Lower lobe of right lung (tissue), 2 donors: Measurements from ENCODE around the gene BICDL2. TPM values are rescaled to one million over a fixed set of nuclear protein-coding genes. Genes with fewer than 3 reads are reported as not detected.

ENCODE experiments used
- ATAC-seq, 2 donors: fragments of 200-7000 bp; cut with Tn5 transposase; one replicate each; pipeline ENCODE4 v1.9.1; 2020 to 2022; ENCODE audit warnings: mild to moderate bottlenecking in 2 of 2, moderate library complexity in 2 of 2
- DNase-seq: peaks from one replicate; pipeline ENCODE4 v3.0.0-alpha.2; 2020
- H3K27ac ChIP-seq: fragments of 200-600 bp; one replicate; pipeline ENCODE4 v1.8.0; 2022
- H3K27me3 ChIP-seq: fragments of 200-600 bp; one replicate; pipeline ENCODE4 v1.8.0; 2022; ENCODE audit warnings: low read depth
- H3K36me3 ChIP-seq: fragments of 200-600 bp; one replicate; pipeline ENCODE4 v1.8.0; 2022; ENCODE audit warnings: mild to moderate bottlenecking
- H3K4me1 ChIP-seq: fragments of 200-600 bp; one replicate; pipeline ENCODE4 v1.8.0; 2022
- H3K4me3 ChIP-seq: fragments of 200-600 bp; one replicate; pipeline ENCODE4 v1.8.0; 2022; ENCODE audit warnings: mild to moderate bottlenecking
- H3K9me3 ChIP-seq: fragments of 200-600 bp; one replicate; pipeline ENCODE4 v1.8.0; 2022
- intact Hi-C: fragments of 100-400 bp; cut with DNase I; formaldehyde crosslinking; loops from one replicate; pipeline ENCODE4 v1.11.0; 2022
- total RNA-seq: library from RNA; stranded (reverse); fragmentation: NEBNext Ultra II Directional; extraction: Animal tissue kit (Norgen Biotek cat#: 25700); gene quantifications from one replicate; pipeline ENCODE4 v1.2.1, GENCODE V29; 2021
- TF ChIP-seq, protein P1 (sequence below): fragments of 200-600 bp; IDR thresholded peaks from one replicate; pipeline ENCODE4 v1.8.0; 2022; ENCODE audit warnings: antibody characterized with exemption, mild to moderate bottlenecking
- donor health status: DM: no; HTN: yes; CAD: no; lungs with severe emphysema.

The BICDL2 gene
- total RNA-seq, 1 donor from 2014 or later, result 19.5 TPM

- Histone ChIP-seq H3K4me3 (peak overlapping the region; percentile 77), H3K4me1 (peaks cover 66% of the 10 kb centered on the region), H3K27ac (peak overlapping the region; percentile 94), H3K27me3 (peaks cover 4% of the 10 kb centered on the region), H3K36me3 (peaks cover 18% of the 10 kb centered on the region), H3K9me3 (no peaks in the 10 kb centered on the region)
- no peak for DNase-seq
- no peak for ATAC-seq
- intact Hi-C loops, result no loop called here
- TF ChIP-seq, protein P1, sequence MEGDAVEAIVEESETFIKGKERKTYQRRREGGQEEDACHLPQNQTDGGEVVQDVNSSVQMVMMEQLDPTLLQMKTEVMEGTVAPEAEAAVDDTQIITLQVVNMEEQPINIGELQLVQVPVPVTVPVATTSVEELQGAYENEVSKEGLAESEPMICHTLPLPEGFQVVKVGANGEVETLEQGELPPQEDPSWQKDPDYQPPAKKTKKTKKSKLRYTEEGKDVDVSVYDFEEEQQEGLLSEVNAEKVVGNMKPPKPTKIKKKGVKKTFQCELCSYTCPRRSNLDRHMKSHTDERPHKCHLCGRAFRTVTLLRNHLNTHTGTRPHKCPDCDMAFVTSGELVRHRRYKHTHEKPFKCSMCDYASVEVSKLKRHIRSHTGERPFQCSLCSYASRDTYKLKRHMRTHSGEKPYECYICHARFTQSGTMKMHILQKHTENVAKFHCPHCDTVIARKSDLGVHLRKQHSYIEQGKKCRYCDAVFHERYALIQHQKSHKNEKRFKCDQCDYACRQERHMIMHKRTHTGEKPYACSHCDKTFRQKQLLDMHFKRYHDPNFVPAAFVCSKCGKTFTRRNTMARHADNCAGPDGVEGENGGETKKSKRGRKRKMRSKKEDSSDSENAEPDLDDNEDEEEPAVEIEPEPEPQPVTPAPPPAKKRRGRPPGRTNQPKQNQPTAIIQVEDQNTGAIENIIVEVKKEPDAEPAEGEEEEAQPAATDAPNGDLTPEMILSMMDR, result no peak
Observed at GRCh38 chr16:3023415-3023668, 13.4 kb downstream of the BICDL2 start.

DNA sequence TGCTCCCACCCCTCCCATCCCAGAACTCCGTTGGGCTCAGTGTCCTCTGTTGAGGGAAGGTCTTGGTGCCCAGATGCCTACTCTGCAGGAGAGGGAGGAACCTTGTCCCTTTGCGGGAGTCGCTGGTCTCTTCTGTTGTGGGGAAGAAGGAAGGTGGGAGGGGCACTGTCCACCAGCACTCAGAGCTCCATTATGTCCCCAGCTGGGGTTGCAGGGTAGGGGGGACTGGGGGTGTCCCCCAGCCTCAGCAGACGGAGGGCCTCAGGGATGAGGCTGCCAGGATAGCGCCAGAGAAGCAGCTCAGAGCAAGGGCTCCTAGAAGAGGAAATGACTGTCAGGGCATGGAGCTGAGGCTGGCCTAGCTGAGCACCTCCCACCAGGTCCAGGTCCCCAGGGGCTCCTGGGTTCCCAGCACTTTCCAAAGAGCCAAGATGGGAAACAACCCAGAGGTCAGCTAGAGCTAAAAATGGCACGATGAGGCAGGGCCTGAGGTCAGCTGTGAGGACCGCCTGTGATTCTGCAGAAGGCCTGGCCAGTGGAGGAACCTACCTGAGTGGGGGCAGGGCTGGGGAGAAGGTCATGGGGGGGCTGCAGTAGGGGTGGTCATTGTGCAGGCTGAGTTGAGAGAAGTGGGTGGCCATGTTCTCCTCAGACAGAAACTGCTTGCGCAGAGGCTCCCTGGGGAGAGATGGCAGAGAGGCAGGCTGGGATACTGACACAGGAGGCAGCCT, 13.9 kb downstream of the BICDL2 start:
- Histone ChIP-seq H3K27ac (peak overlapping the region; percentile 94), H3K9me3 (no peaks in the 10 kb centered on the region), H3K4me1 (peaks cover 66% of the 10 kb centered on the region), H3K4me3 (peak overlapping the region; percentile 77), H3K36me3 (peaks cover 18% of the 10 kb centered on the region), H3K27me3 (peaks cover 9% of the 10 kb centered on the region)
- intact Hi-C loops, result no loop called here
- DNase-seq, result no peak
- TF ChIP-seq, protein P1, result no peak
- ATAC-seq, result no peak

DNA sequence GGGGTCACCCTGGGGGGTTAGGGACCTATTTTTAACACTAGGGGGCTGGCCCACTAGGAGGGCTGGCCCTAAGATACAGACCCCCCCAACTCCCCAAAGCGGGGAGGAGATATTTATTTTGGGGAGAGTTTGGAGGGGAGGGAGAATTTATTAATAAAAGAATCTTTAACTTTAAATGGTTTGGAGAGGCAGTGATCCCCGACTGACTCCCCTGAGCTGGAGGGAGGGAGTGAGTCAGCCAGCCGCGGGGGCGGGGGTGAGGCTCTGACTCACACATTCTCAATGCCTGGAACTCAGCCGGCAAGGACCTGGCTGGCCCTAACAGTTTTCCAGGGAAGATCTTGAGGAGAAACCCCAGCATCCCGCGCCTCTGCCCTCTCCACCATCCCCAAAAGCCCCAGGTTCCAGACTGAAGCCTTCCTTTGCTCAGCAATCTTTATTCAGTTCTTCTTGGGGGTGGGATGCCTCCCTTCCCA, 14.5 kb downstream of the BICDL2 start:
- Histone ChIP-seq H3K4me1 (peaks cover 66% of the 10 kb centered on the region), H3K9me3 (no peaks in the 10 kb centered on the region), H3K27me3 (peaks cover 15% of the 10 kb centered on the region), H3K27ac (peak overlapping the region; percentile 94), H3K36me3 (peaks cover 15% of the 10 kb centered on the region), H3K4me3 (peak overlapping the region; percentile 77)
- TF ChIP-seq, protein P1, result no peak
- intact Hi-C loops, result no loop called here
- peak; percentile 60 to 61 for ATAC-seq
- DNase-seq, result peak; percentile 92

- H3K4me1 ChIP-seq, result peaks cover 66% of the 10 kb centered on the region
- intact Hi-C loops, result no loop called here
Observed at GRCh38 chr16:3021449-3022207, 15.1 kb downstream of the BICDL2 start.

More at GRCh38 chr16:3021449-3022207, 15.1 kb downstream of the BICDL2 start:
- Histone ChIP-seq H3K27me3 (peaks cover 18% of the 10 kb centered on the region), H3K4me3 (peak overlapping the region; percentile 77), H3K36me3 (peaks cover 9% of the 10 kb centered on the region), H3K27ac (peak overlapping the region; percentile 94), H3K9me3 (no peaks in the 10 kb centered on the region)
- TF ChIP-seq, protein P1, result peak; percentile 33
- DNase-seq, result peak; percentile 90
- peak; percentile 65 to 77 for ATAC-seq
